SIG-M5 (cell line): ENCODE data around the gene COL12A1.

Experiments used
- DNase-seq: peaks from one replicate; lab custom pipeline; 2025; lab: John Stamatoyannopoulos, UW

Gene COL12A1

GRCh38 chr6:75205776-75206575 lies at the start of gene COL12A1:
COL12A1 (minus strand) TSS chr6:75206053; CDS start chr6:75202792, 3,261 bp downstream.
- no peak for DNase-seq

GRCh38 chr6:75250552-75250951 lies 44.7 kb upstream of the COL12A1 start:
- no peak for DNase-seq

GRCh38 chr6:75249837-75250236 lies 44.0 kb upstream of the COL12A1 start:
- DNase-seq = no peak

- DNase-seq = no peak
These were observed 40.5 kb upstream of the COL12A1 start for GRCh38 chr6:75246386-75246785.

GRCh38 chr6:75244063-75244584 lies 38.3 kb upstream of the COL12A1 start:
- no peak for DNase-seq

GRCh38 chr6:75243333-75244062 lies 37.6 kb upstream of the COL12A1 start, which contains the start of gene COX7A2:
COX7A2 (minus strand) TSS chr6:75243801; CDS start chr6:75243734, 67 bp downstream.
- DNase-seq = peak; percentile 85

GRCh38 chr6:75236630-75237029 lies 30.8 kb upstream of the COL12A1 start:
- DNase-seq = no peak

GRCh38 chr6:75235271-75235670 lies 29.4 kb upstream of the COL12A1 start:
- no peak for DNase-seq

- no peak for DNase-seq
These were observed 28.4 kb upstream of the COL12A1 start for GRCh38 chr6:75234126-75234865.

- DNase-seq = no peak
These were observed 27.3 kb upstream of the COL12A1 start for GRCh38 chr6:75233092-75233615.

GRCh38 chr6:75230484-75231325 lies 24.9 kb upstream of the COL12A1 start:
- no peak for DNase-seq

GRCh38 chr6:75224303-75224926 lies 18.6 kb upstream of the COL12A1 start:
- no peak for DNase-seq

- no peak for DNase-seq
These were observed 17.6 kb upstream of the COL12A1 start for GRCh38 chr6:75223428-75223827.

- no peak for DNase-seq
These were observed 16.4 kb upstream of the COL12A1 start for GRCh38 chr6:75222261-75222660.

GRCh38 chr6:75221116-75221515 lies 15.3 kb upstream of the COL12A1 start:
- no peak for DNase-seq

GRCh38 chr6:75220357-75220756 lies 14.5 kb upstream of the COL12A1 start:
- no peak for DNase-seq

- no peak for DNase-seq
These were observed 13.4 kb upstream of the COL12A1 start for GRCh38 chr6:75219263-75219662.

- no peak for DNase-seq
These were observed 11.3 kb upstream of the COL12A1 start for GRCh38 chr6:75217193-75217592.

GRCh38 chr6:75215291-75215690 lies 9.4 kb upstream of the COL12A1 start:
- no peak for DNase-seq

GRCh38 chr6:75213732-75214131 lies 7.9 kb upstream of the COL12A1 start:
- no peak for DNase-seq

GRCh38 chr6:75213112-75213511 lies 7.3 kb upstream of the COL12A1 start:
- no peak for DNase-seq
